K562 (cell line): ENCODE data around the gene FMN1. TPM values are rescaled to one million over a fixed set of nuclear protein-coding genes. Genes with fewer than 3 reads are reported as not detected.

Experiments used
- CEBPZ ChIP-seq: fragments of 150-350 bp; IDR thresholded peaks from 2 replicates; pipeline ENCODE4 v1.6.1; 2014; ENCODE audit warnings: low read depth, mild to moderate bottlenecking, low read length, borderline replicate concordance
- DPF2 ChIP-seq: fragments of 450-650 bp; IDR thresholded peaks from 2 replicates; pipeline ENCODE4 v1.6.1; 2016
- HDAC1 ChIP-seq, 2 experiments: fragments of 450-650 bp; IDR thresholded peaks; 2 replicates each; pipeline ENCODE4 v1.6.1; 2016 to 2017; ENCODE audit warnings: inconsistent platforms in 1 of 2, mild to moderate bottlenecking in 1 of 2, moderate library complexity in 1 of 2
- polyA plus RNA-seq, 8 experiments: library from polyadenylated mRNA; depleted of rRNA in 4 of 8; stranded (reverse) in 5 of 8; unstranded in 3 of 8; fragments of >200 nt; fragmentation: Nextera tagmentation in 2 of 8; fragmentation: Illumina TruSeq in 1 of 8; extraction: Ambion mirVana in 2 of 8; extraction: Trizol in 1 of 8; gene quantifications; 2 replicates each; pipeline versions ENCODE4 v1.2.1 to v1.2.3, GENCODE V29; 2011 to 2014; ENCODE audit warnings: inconsistent platforms in 1 of 8, missing spikeins in 1 of 8
- total RNA-seq, 7 experiments: library from RNA; depleted of rRNA in 6 of 7; stranded (reverse); fragments of >200 nt in 6 of 7; fragmentation: Illumina TruSeq in 2 of 7; extraction: Trizol in 2 of 7; gene quantifications; 2 replicates each; pipeline versions ENCODE4 v1.2.1 to v1.2.3, GENCODE V29; 2011 to 2021; ENCODE audit warnings: low replicate concordance in 1 of 7
- TF ChIP-seq, protein P1 (sequence below): fragments of 250-450 bp; sonication (Bioruptor Pico); IDR thresholded peaks from 2 replicates; pipeline ENCODE4 v1.5.0; 2022; ENCODE audit warnings: mild to moderate bottlenecking
- TF ChIP-seq, protein P2 (sequence below): fragments of 450-650 bp; IDR thresholded peaks from 2 replicates; pipeline ENCODE4 v1.6.1; 2016; ENCODE audit warnings: mild to moderate bottlenecking, moderate library complexity

FMN1 gene
- total and polyA plus RNA-seq, 9 of the 15 experiments (the other 6 are each of a cell fraction or from before 2014, with no cell fraction given) = 0.03 to 0.07 (median 0.04) TPM; not detected in 6

DNA sequence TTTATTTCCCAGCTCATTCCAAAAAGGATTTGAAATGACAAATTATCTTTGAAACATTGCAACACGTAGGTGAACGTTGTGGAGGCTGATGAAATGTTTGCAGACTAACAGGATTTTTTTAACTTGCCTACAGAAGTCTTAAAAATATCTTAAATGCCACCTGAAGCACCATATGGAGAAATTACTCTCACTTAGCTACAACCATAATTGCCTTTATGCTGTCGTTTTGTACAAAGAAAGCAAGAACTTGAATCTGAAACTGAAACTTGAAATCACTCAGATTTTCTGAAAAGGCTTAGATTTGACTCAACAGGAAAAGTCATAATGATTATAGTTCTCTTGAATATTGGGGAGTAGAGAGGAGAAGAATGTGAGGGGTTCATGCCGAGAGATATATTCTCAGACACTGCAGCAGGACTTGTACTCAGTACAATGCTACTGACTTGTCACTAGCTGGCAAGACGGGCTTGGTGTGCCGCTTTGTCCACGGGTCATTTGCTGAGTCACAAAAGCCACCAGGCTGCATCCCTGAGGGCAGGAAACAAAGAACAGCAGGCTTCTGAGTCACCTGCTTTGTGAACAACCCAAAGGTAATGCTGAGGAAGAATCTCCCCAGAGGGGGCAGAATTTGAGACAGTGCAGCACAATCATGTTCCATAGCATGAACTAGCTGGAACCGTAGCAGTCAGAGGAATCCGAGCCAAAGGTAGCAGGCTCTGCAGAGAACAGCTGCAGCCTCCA is 7.1 kb upstream of the FMN1 start (continued):
- TF ChIP-seq, protein P1, sequence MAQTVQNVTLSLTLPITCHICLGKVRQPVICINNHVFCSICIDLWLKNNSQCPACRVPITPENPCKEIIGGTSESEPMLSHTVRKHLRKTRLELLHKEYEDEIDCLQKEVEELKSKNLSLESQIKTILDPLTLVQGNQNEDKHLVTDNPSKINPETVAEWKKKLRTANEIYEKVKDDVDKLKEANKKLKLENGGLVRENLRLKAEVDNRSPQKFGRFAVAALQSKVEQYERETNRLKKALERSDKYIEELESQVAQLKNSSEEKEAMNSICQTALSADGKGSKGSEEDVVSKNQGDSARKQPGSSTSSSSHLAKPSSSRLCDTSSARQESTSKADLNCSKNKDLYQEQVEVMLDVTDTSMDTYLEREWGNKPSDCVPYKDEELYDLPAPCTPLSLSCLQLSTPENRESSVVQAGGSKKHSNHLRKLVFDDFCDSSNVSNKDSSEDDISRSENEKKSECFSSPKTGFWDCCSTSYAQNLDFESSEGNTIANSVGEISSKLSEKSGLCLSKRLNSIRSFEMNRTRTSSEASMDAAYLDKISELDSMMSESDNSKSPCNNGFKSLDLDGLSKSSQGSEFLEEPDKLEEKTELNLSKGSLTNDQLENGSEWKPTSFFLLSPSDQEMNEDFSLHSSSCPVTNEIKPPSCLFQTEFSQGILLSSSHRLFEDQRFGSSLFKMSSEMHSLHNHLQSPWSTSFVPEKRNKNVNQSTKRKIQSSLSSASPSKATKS (CRISPR knock-in tag) = no peak
- TF ChIP-seq CEBPZ (no peak), HDAC1 (IDR thresholded peaks at IDR 0.05) (no peak), DPF2 (no peak)
- TF ChIP-seq, protein P2, sequence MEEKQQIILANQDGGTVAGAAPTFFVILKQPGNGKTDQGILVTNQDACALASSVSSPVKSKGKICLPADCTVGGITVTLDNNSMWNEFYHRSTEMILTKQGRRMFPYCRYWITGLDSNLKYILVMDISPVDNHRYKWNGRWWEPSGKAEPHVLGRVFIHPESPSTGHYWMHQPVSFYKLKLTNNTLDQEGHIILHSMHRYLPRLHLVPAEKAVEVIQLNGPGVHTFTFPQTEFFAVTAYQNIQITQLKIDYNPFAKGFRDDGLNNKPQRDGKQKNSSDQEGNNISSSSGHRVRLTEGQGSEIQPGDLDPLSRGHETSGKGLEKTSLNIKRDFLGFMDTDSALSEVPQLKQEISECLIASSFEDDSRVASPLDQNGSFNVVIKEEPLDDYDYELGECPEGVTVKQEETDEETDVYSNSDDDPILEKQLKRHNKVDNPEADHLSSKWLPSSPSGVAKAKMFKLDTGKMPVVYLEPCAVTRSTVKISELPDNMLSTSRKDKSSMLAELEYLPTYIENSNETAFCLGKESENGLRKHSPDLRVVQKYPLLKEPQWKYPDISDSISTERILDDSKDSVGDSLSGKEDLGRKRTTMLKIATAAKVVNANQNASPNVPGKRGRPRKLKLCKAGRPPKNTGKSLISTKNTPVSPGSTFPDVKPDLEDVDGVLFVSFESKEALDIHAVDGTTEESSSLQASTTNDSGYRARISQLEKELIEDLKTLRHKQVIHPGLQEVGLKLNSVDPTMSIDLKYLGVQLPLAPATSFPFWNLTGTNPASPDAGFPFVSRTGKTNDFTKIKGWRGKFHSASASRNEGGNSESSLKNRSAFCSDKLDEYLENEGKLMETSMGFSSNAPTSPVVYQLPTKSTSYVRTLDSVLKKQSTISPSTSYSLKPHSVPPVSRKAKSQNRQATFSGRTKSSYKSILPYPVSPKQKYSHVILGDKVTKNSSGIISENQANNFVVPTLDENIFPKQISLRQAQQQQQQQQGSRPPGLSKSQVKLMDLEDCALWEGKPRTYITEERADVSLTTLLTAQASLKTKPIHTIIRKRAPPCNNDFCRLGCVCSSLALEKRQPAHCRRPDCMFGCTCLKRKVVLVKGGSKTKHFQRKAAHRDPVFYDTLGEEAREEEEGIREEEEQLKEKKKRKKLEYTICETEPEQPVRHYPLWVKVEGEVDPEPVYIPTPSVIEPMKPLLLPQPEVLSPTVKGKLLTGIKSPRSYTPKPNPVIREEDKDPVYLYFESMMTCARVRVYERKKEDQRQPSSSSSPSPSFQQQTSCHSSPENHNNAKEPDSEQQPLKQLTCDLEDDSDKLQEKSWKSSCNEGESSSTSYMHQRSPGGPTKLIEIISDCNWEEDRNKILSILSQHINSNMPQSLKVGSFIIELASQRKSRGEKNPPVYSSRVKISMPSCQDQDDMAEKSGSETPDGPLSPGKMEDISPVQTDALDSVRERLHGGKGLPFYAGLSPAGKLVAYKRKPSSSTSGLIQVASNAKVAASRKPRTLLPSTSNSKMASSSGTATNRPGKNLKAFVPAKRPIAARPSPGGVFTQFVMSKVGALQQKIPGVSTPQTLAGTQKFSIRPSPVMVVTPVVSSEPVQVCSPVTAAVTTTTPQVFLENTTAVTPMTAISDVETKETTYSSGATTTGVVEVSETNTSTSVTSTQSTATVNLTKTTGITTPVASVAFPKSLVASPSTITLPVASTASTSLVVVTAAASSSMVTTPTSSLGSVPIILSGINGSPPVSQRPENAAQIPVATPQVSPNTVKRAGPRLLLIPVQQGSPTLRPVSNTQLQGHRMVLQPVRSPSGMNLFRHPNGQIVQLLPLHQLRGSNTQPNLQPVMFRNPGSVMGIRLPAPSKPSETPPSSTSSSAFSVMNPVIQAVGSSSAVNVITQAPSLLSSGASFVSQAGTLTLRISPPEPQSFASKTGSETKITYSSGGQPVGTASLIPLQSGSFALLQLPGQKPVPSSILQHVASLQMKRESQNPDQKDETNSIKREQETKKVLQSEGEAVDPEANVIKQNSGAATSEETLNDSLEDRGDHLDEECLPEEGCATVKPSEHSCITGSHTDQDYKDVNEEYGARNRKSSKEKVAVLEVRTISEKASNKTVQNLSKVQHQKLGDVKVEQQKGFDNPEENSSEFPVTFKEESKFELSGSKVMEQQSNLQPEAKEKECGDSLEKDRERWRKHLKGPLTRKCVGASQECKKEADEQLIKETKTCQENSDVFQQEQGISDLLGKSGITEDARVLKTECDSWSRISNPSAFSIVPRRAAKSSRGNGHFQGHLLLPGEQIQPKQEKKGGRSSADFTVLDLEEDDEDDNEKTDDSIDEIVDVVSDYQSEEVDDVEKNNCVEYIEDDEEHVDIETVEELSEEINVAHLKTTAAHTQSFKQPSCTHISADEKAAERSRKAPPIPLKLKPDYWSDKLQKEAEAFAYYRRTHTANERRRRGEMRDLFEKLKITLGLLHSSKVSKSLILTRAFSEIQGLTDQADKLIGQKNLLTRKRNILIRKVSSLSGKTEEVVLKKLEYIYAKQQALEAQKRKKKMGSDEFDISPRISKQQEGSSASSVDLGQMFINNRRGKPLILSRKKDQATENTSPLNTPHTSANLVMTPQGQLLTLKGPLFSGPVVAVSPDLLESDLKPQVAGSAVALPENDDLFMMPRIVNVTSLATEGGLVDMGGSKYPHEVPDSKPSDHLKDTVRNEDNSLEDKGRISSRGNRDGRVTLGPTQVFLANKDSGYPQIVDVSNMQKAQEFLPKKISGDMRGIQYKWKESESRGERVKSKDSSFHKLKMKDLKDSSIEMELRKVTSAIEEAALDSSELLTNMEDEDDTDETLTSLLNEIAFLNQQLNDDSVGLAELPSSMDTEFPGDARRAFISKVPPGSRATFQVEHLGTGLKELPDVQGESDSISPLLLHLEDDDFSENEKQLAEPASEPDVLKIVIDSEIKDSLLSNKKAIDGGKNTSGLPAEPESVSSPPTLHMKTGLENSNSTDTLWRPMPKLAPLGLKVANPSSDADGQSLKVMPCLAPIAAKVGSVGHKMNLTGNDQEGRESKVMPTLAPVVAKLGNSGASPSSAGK = no peak
